HCT116 (cell line): Measurements from ENCODE around the gene PREB. TPM values are rescaled to one million over a fixed set of nuclear protein-coding genes. Genes with fewer than 3 reads are reported as not detected.

Experiments
- ATAC-seq: fragments of 200-7000 bp; cut with Tn5 transposase; 2 replicates; pipeline ENCODE4 v1.9.1; 2020; ENCODE audit warnings: mild to moderate bottlenecking, moderate library complexity
- BruUV-seq: library from RNA; stranded (reverse); fragments of 400-500 nt; replicated peaks from 2 replicates; lab custom pipeline; 2021; lab: Mats Ljungman, UMichigan
- CTCF ChIA-PET: fragments of 300-600 bp; sonication (Branson Sonifier 250); formaldehyde crosslinking; loops from one replicate; lab custom pipeline; 2021; ENCODE audit warnings: antibody characterized with exemption; lab: Charles Lee
- POLR2A ChIA-PET: fragments of 300-600, 350-600 bp; sonication (Branson Sonifier 250); formaldehyde crosslinking; loops from one replicate; lab custom pipeline; 2021; ENCODE audit warnings: antibody characterized with exemption; lab: Charles Lee
- RAD21 ChIA-PET, 2 experiments: fragments of 300-600 bp; sonication (Branson Sonifier 250); formaldehyde crosslinking; loops; one replicate each; lab custom pipeline; 2023; ENCODE audit warnings: low total read pairs in 2 of 2; ENCODE audit not compliant: uncharacterized antibody in 2 of 2, unreplicated experiment in 2 of 2, low non-redundant PET in 1 of 2; lab: Charles Lee
- DNase-seq: peaks from one replicate; pipeline ENCODE4 v3.0.0-alpha.2; 2010; ENCODE audit warnings: low read depth, low spot score
- H2AFZ ChIP-seq: fragments of 200-600 bp; shearing (Covaris generic), sonication (generic); 2 replicates; pipeline ENCODE4 v1.6.1; 2017; ENCODE audit warnings: low read depth, mixed run types, mixed read lengths, antibody characterized with exemption, low read length; ENCODE audit not compliant: poor library complexity, severe bottlenecking
- H3K27ac ChIP-seq: 2 replicates; pipeline ENCODE4 v1.5.1; 2012; ENCODE audit warnings: low read depth, low read length
- H3K27me3 ChIP-seq: fragments of 200-600 bp; sonication (generic); 2 replicates; pipeline ENCODE4 v1.6.1; 2016; ENCODE audit warnings: mixed run types, low read length, mixed read lengths; ENCODE audit not compliant: insufficient read depth
- H3K36me3 ChIP-seq, 2 experiments: fragments of 200-500 bp in 1 of 2; fragments of 200-600 bp in 1 of 2; sonication (Bioruptor generic) in 1 of 2; sonication (generic) in 1 of 2; 2 replicates each; pipeline versions ENCODE4 v1.5.1 to v1.6.1; 2014 to 2016; ENCODE audit warnings: low read length in 2 of 2, inconsistent platforms in 1 of 2, mixed read lengths in 1 of 2, mixed run types in 1 of 2; ENCODE audit not compliant: insufficient read depth in 2 of 2, control insufficient read depth in 1 of 2
- H3K4me1 ChIP-seq, 2 experiments: fragments of 200-600 bp in 1 of 2; sonication (generic) in 1 of 2; 2 replicates each; pipeline versions ENCODE4 v1.5.1 to v1.6.1; 2012 to 2017; ENCODE audit warnings: low read length in 2 of 2, inconsistent platforms in 1 of 2, mild to moderate bottlenecking in 1 of 2, mixed read lengths in 1 of 2, mixed run types in 1 of 2, moderate library complexity in 1 of 2; ENCODE audit not compliant: insufficient read depth in 2 of 2, control insufficient read depth in 1 of 2
- H3K4me2 ChIP-seq: fragments of 200-600 bp; sonication (generic); 2 replicates; pipeline ENCODE4 v1.6.1; 2017; ENCODE audit warnings: mixed run types, low read length, mixed read lengths
- H3K4me3 ChIP-seq, 2 experiments: fragments of 200-600 bp in 1 of 2; sonication (generic) in 1 of 2; replicated peaks in 1 of 2; 2 replicates each; pipeline ENCODE4 v1.5.1; 2011 to 2016; ENCODE audit warnings: low read length in 2 of 2, control low read depth in 1 of 2, low read depth in 1 of 2, mild to moderate bottlenecking in 1 of 2, mixed read lengths in 1 of 2, mixed run types in 1 of 2
- H3K79me2 ChIP-seq: fragments of 200-600 bp; sonication (generic); 2 replicates; pipeline ENCODE4 v1.6.1; 2017; ENCODE audit warnings: mild to moderate bottlenecking, mixed run types, low read length, moderate library complexity, mixed read lengths; ENCODE audit not compliant: insufficient read depth
- H3K9ac ChIP-seq: fragments of 200-600 bp; sonication (generic); 2 replicates; pipeline ENCODE4 v1.6.1; 2016; ENCODE audit warnings: low read length, mixed read lengths
- H3K9me2 ChIP-seq: fragments of 200-600 bp; sonication (generic), shearing (Covaris generic); 2 replicates; pipeline ENCODE4 v1.6.1; 2017; ENCODE audit warnings: mixed run types, mild to moderate bottlenecking, moderate library complexity; ENCODE audit not compliant: insufficient read depth
- H3K9me3 ChIP-seq, 2 experiments: fragments of 200-500 bp in 1 of 2; fragments of 200-600 bp in 1 of 2; sonication (Bioruptor generic) in 1 of 2; sonication (generic) in 1 of 2; 2 replicates each; pipeline ENCODE4 v1.6.1; 2014 to 2017; ENCODE audit warnings: low read length in 2 of 2, mixed read lengths in 2 of 2, inconsistent platforms in 1 of 2, low read depth in 1 of 2, mild to moderate bottlenecking in 1 of 2, mixed run types in 1 of 2, moderate library complexity in 1 of 2; ENCODE audit not compliant: control insufficient read depth in 1 of 2, insufficient read depth in 1 of 2
- H4K20me1 ChIP-seq: fragments of 200-600 bp; sonication (generic), shearing (Covaris generic); 2 replicates; pipeline ENCODE4 v1.6.1; 2017; ENCODE audit warnings: mixed run types, mild to moderate bottlenecking, moderate library complexity; ENCODE audit not compliant: insufficient read depth
- CBX3 ChIP-seq: IDR thresholded peaks from 2 replicates; pipeline ENCODE4 v1.6.1; 2012; ENCODE audit warnings: low read depth
- CEBPB ChIP-seq: IDR thresholded peaks from 2 replicates; pipeline ENCODE4 v1.6.1; 2012; ENCODE audit warnings: low read depth
- EGR1 ChIP-seq: IDR thresholded peaks from 2 replicates; pipeline ENCODE4 v1.6.1; 2012; ENCODE audit warnings: low read depth
- EZH2 ChIP-seq: fragments of 200-600 bp; sonication (generic); IDR thresholded peaks from 2 replicates; pipeline ENCODE4 v1.6.1; 2017; ENCODE audit warnings: antibody characterized with exemption, mixed run types
- EZH2phosphoT487 ChIP-seq: fragments of 200-600 bp; IDR thresholded peaks from 2 replicates; pipeline ENCODE4 v1.6.1; 2018; ENCODE audit warnings: antibody characterized with exemption, borderline replicate concordance
- FOSL1 ChIP-seq: IDR thresholded peaks from 2 replicates; pipeline ENCODE4 v1.6.1; 2012; ENCODE audit warnings: low read depth
- POLR2A ChIP-seq: IDR thresholded peaks from 2 replicates; pipeline ENCODE4 v1.7.0; 2011; ENCODE audit warnings: borderline replicate concordance; ENCODE audit not compliant: insufficient read depth, insufficient read length; ENCODE audit errors: extremely low read depth
- RAD21 ChIP-seq: IDR thresholded peaks from 2 replicates; pipeline ENCODE4 v1.6.1; 2012; ENCODE audit warnings: low read depth, mild to moderate bottlenecking
- SRF ChIP-seq: IDR thresholded peaks from 2 replicates; pipeline ENCODE4 v1.6.1; 2012; ENCODE audit warnings: low read depth
- YY1 ChIP-seq: IDR thresholded peaks from 2 replicates; pipeline ENCODE4 v1.6.1; 2011; ENCODE audit warnings: low read length, low read depth, moderate library complexity, mild to moderate bottlenecking; ENCODE audit not compliant: insufficient replicate concordance; ENCODE audit errors: extremely low read depth
- intact Hi-C: fragments of 100-400 bp; cut with micrococcal nuclease; formaldehyde crosslinking; loops from 2 replicates; pipeline ENCODE4 v1.10.0; 2022
- total RNA-seq: library from RNA; stranded (reverse); gene quantifications from one replicate; pipeline ENCODE4 v1.2.1, GENCODE V29; 2021; ENCODE audit not compliant: unreplicated experiment
- TF ChIP-seq, protein P1 (sequence below): IDR thresholded peaks from 2 replicates; pipeline ENCODE4 v1.6.1; 2012
- TF ChIP-seq, protein P2 (sequence below), 3 experiments: fragments of 200-600 bp in 1 of 3; sonication (generic) in 1 of 3; IDR thresholded peaks in 2 of 3; conservative IDR thresholded peaks in 1 of 3; 2 replicates each; pipeline ENCODE4 v1.5.1; 2012 to 2017; ENCODE audit warnings: low read depth in 2 of 3, low read length in 2 of 3, antibody characterized with exemption in 1 of 3, borderline replicate concordance in 1 of 3, control low read depth in 1 of 3, mild to moderate bottlenecking in 1 of 3, mixed read lengths in 1 of 3, mixed run types in 1 of 3, moderate library complexity in 1 of 3; ENCODE audit not compliant: insufficient read depth in 1 of 3
- TF ChIP-seq, protein P3 (sequence below): IDR thresholded peaks from 2 replicates; pipeline ENCODE4 v1.6.1; 2012; ENCODE audit warnings: low read depth

Gene PREB
- total RNA-seq, 1 experiment from 2014 or later: 54.2 TPM

DNA sequence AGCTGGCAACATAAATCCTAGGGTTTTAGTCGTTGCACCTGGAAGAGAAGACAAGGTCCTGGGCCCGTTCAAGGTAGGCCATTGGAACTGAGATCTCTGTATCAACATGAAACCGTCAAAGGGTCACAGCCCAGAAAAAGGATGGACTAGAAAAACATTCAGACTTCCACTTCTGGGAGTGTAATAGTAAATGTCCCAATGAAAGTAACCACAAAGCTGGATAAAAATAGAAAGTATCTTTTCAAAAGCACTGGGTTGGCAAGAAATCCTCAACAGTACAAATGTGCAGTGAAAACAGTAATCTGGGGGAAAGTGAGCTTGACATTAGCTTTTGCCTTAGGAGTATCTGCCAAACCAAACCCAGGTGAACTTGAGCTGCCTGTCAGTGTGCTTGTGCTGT, 28.5 kb downstream of the PREB start:
- no peak for ATAC-seq
- H3K4me2 ChIP-seq: no peak overlapping the region
- no TSS peak for BruUV-seq
- H3K9me2 ChIP-seq: no peaks in the 10 kb centered on the region
- POLR2A ChIA-PET: interaction anchor here (0.6 kb wide), 1 partner anchor 203 kb away, joined by 3 read pairs; no protein-coding TSS in a partner anchor
- no peaks in the 10 kb centered on the region for H3K36me3 ChIP-seq
- no peak overlapping the region for H2AFZ ChIP-seq
- H3K9ac ChIP-seq: no peak overlapping the region
- no peaks in the 10 kb centered on the region for H4K20me1 ChIP-seq
- DNase-seq: no peak
- TF ChIP-seq RAD21: no peak
- no peak for TF ChIP-seq CBX3
- no peak for TF ChIP-seq EGR1
- H3K27me3 ChIP-seq: no peaks in the 10 kb centered on the region
- intact Hi-C loops: no loop called here
- no peaks in the 10 kb centered on the region for H3K9me3 ChIP-seq
- CTCF ChIA-PET: no interaction called here
- H3K4me1 ChIP-seq: no peaks in the 10 kb centered on the region
- H3K27ac ChIP-seq: no peak overlapping the region
- H3K79me2 ChIP-seq: no peaks in the 10 kb centered on the region
- RAD21 ChIA-PET: no interaction called here
- H3K4me3 ChIP-seq: no peak overlapping the region

DNA sequence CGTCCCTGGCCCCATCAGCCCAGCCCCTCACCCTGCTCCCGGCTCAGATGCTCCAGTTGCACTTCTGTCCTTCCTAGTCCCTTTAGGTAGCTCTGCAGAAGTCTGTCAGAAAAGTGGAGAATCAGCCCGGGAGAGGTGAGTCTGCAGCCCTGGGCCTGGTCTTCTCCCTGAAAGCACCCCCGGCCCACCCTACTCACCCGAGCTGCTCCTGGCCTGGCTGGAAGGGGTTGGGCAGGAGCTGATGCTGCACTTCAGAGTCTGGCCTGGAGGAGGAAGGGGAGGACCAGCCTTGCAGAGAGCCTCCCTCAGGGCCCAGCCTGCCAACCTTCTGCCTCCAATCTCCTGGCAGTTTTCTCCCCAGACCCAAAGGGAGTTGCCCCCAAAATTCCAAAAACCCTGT, 32.1 kb downstream of the PREB start:
- H3K79me2 ChIP-seq: no peaks in the 10 kb centered on the region
- ATAC-seq: no peak
- no peaks in the 10 kb centered on the region for H3K27me3 ChIP-seq
- no peak overlapping the region for H3K9ac ChIP-seq
- BruUV-seq: no TSS peak
- H3K4me3 ChIP-seq: no peak overlapping the region
- RAD21 ChIA-PET: no interaction called here
- no peak overlapping the region for H3K4me2 ChIP-seq
- intact Hi-C loops: no loop called here
- H2AFZ ChIP-seq: no peak overlapping the region
- no peak overlapping the region for H3K27ac ChIP-seq
- no peak for DNase-seq
- H3K36me3 ChIP-seq: no peaks in the 10 kb centered on the region
- H4K20me1 ChIP-seq: no peaks in the 10 kb centered on the region
- CTCF ChIA-PET: interaction anchor here (1.3 to 1.7 kb wide), 2 partner anchors 177 to 201 kb away, joined by 3 to 6 read pairs; no protein-coding TSS in a partner anchor
- POLR2A ChIA-PET: no interaction called here
- no peaks in the 10 kb centered on the region for H3K9me2 ChIP-seq
- no peaks in the 10 kb centered on the region for H3K4me1 ChIP-seq
- no peaks in the 10 kb centered on the region for H3K9me3 ChIP-seq
- no peak for TF ChIP-seq FOSL1
- TF ChIP-seq, protein P1, sequence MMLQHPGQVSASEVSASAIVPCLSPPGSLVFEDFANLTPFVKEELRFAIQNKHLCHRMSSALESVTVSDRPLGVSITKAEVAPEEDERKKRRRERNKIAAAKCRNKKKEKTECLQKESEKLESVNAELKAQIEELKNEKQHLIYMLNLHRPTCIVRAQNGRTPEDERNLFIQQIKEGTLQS: no peak
- TF ChIP-seq EZH2phosphoT487: no peak
- TF ChIP-seq EZH2: no peak
- no peak for TF ChIP-seq YY1
- no peak for TF ChIP-seq POLR2A
- TF ChIP-seq, protein P2, sequence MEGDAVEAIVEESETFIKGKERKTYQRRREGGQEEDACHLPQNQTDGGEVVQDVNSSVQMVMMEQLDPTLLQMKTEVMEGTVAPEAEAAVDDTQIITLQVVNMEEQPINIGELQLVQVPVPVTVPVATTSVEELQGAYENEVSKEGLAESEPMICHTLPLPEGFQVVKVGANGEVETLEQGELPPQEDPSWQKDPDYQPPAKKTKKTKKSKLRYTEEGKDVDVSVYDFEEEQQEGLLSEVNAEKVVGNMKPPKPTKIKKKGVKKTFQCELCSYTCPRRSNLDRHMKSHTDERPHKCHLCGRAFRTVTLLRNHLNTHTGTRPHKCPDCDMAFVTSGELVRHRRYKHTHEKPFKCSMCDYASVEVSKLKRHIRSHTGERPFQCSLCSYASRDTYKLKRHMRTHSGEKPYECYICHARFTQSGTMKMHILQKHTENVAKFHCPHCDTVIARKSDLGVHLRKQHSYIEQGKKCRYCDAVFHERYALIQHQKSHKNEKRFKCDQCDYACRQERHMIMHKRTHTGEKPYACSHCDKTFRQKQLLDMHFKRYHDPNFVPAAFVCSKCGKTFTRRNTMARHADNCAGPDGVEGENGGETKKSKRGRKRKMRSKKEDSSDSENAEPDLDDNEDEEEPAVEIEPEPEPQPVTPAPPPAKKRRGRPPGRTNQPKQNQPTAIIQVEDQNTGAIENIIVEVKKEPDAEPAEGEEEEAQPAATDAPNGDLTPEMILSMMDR (IDR thresholded peaks at IDR 0.05 in 2 of 3, conservative IDR thresholded peaks at IDR 0.05 in 1 of 3; ENCODE audit: borderline replicate concordance in 1 of 3, insufficient read depth in 1 of 3, low read depth in 2 of 3, low read length in 2 of 3): no peak
- no peak for TF ChIP-seq SRF
- TF ChIP-seq EGR1: no peak
- TF ChIP-seq CEBPB: no peak
- TF ChIP-seq, protein P3, sequence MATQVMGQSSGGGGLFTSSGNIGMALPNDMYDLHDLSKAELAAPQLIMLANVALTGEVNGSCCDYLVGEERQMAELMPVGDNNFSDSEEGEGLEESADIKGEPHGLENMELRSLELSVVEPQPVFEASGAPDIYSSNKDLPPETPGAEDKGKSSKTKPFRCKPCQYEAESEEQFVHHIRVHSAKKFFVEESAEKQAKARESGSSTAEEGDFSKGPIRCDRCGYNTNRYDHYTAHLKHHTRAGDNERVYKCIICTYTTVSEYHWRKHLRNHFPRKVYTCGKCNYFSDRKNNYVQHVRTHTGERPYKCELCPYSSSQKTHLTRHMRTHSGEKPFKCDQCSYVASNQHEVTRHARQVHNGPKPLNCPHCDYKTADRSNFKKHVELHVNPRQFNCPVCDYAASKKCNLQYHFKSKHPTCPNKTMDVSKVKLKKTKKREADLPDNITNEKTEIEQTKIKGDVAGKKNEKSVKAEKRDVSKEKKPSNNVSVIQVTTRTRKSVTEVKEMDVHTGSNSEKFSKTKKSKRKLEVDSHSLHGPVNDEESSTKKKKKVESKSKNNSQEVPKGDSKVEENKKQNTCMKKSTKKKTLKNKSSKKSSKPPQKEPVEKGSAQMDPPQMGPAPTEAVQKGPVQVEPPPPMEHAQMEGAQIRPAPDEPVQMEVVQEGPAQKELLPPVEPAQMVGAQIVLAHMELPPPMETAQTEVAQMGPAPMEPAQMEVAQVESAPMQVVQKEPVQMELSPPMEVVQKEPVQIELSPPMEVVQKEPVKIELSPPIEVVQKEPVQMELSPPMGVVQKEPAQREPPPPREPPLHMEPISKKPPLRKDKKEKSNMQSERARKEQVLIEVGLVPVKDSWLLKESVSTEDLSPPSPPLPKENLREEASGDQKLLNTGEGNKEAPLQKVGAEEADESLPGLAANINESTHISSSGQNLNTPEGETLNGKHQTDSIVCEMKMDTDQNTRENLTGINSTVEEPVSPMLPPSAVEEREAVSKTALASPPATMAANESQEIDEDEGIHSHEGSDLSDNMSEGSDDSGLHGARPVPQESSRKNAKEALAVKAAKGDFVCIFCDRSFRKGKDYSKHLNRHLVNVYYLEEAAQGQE: no peak
